PC-9 (cell line): ENCODE results near the gene CPN2.

Source experiments
- EZH2 ChIP-seq: fragments of 200-600 bp; sonication (generic); IDR thresholded peaks from 2 replicates; pipeline ENCODE4 v1.8.0; 2017; ENCODE audit warnings: antibody characterized with exemption, low read depth
- TF ChIP-seq, protein P1 (sequence below): fragments of 200-600 bp; sonication (generic); conservative IDR thresholded peaks from 2 replicates; pipeline ENCODE4 v1.6.1; 2017; ENCODE audit warnings: mixed run types, antibody characterized with exemption, mild to moderate bottlenecking, moderate library complexity

DNA sequence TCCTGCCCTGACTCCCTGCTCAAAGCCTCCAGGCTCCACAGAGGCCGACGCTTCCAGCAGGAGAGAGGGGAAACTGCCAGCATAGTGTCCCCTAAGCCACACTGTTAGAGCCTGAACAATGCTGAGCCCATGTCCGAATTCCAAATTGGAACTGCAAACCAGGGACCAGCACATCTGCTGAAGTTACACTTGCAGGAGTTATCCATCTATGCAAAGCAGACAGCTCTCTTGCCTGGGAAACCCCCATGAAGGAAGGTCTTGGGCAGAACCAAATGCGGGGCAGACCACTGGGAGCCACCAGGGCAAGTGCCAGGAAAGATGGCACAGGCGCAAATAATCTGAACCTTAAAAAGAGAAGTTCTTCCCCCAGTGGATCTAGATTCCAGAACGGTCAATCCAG lies 17.8 kb upstream of the CPN2 start:
- TF ChIP-seq, protein P1, sequence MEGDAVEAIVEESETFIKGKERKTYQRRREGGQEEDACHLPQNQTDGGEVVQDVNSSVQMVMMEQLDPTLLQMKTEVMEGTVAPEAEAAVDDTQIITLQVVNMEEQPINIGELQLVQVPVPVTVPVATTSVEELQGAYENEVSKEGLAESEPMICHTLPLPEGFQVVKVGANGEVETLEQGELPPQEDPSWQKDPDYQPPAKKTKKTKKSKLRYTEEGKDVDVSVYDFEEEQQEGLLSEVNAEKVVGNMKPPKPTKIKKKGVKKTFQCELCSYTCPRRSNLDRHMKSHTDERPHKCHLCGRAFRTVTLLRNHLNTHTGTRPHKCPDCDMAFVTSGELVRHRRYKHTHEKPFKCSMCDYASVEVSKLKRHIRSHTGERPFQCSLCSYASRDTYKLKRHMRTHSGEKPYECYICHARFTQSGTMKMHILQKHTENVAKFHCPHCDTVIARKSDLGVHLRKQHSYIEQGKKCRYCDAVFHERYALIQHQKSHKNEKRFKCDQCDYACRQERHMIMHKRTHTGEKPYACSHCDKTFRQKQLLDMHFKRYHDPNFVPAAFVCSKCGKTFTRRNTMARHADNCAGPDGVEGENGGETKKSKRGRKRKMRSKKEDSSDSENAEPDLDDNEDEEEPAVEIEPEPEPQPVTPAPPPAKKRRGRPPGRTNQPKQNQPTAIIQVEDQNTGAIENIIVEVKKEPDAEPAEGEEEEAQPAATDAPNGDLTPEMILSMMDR: no peak
- no peak for TF ChIP-seq EZH2
